A673 (cell line): ENCODE measurements around the gene TMEM266. TPM values are rescaled to one million over a fixed set of nuclear protein-coding genes. Genes with fewer than 3 reads are reported as not detected.

Source experiments
- BruUV-seq: library from RNA; stranded (reverse); fragments of 400-500 nt; replicated peaks from 2 replicates; lab custom pipeline; 2021; lab: Mats Ljungman, UMichigan
- CTCF ChIA-PET: fragments of 300-600 bp; sonication (Branson Sonifier 250); formaldehyde crosslinking; loops from one replicate; lab custom pipeline; 2022; ENCODE audit warnings: antibody characterized with exemption; lab: Charles Lee
- POLR2A ChIA-PET: fragments of 300-600 bp; sonication (Branson Sonifier 250); formaldehyde crosslinking; loops from one replicate; lab custom pipeline; 2022; ENCODE audit warnings: antibody characterized with exemption; ENCODE audit not compliant: low non-redundant PET; lab: Charles Lee
- DNase-seq: peaks from one replicate; pipeline ENCODE4 v3.0.0-alpha.2; 2015; ENCODE audit warnings: low spot score
- H3K27ac ChIP-seq: fragments of 200-600 bp; sonication (generic); 2 replicates; pipeline ENCODE4 v1.5.1; 2016; ENCODE audit warnings: mixed run types, low read depth, mild to moderate bottlenecking, mixed read lengths, antibody characterized with exemption, low read length; ENCODE audit not compliant: poor library complexity, severe bottlenecking
- H3K27me3 ChIP-seq: fragments of 200-600 bp; sonication (generic); replicated peaks from 2 replicates; pipeline ENCODE4 v1.6.1; 2017; ENCODE audit warnings: mixed run types, low read depth, mild to moderate bottlenecking, mixed read lengths, antibody characterized with exemption, low read length; ENCODE audit not compliant: insufficient read depth, poor library complexity
- H3K36me3 ChIP-seq: fragments of 200-600 bp; sonication (generic); 2 replicates; pipeline ENCODE4 v1.6.1; 2016; ENCODE audit warnings: mixed run types, mild to moderate bottlenecking, mixed read lengths, antibody characterized with exemption, low read length; ENCODE audit not compliant: insufficient read depth, poor library complexity, severe bottlenecking
- H3K4me1 ChIP-seq: fragments of 200-600 bp; sonication (generic); 2 replicates; pipeline ENCODE4 v1.6.1; 2017; ENCODE audit warnings: mixed run types, mild to moderate bottlenecking, mixed read lengths, antibody characterized with exemption, low read length; ENCODE audit not compliant: insufficient read depth, poor library complexity, severe bottlenecking
- H3K4me3 ChIP-seq: fragments of 200-600 bp; sonication (generic); 2 replicates; pipeline ENCODE4 v1.5.1; 2016; ENCODE audit warnings: low read depth, mixed run types, mild to moderate bottlenecking, mixed read lengths, low read length; ENCODE audit not compliant: poor library complexity, severe bottlenecking
- H3K9me3 ChIP-seq: fragments of 200-600 bp; sonication (generic); 2 replicates; pipeline ENCODE4 v1.6.1; 2016; ENCODE audit warnings: mixed run types, low read depth, mild to moderate bottlenecking, mixed read lengths, antibody characterized with exemption, low read length; ENCODE audit not compliant: poor library complexity, severe bottlenecking
- EZH2 ChIP-seq: fragments of 200-600 bp; sonication (generic); IDR thresholded peaks from 2 replicates; pipeline ENCODE4 v1.6.1; 2017; ENCODE audit warnings: borderline replicate concordance, low read depth, mild to moderate bottlenecking, mixed read lengths, antibody characterized with exemption, low read length; ENCODE audit not compliant: poor library complexity, severe bottlenecking
- intact Hi-C: fragments of 100-400 bp; cut with micrococcal nuclease; formaldehyde crosslinking; loops from one replicate; pipeline ENCODE4 v1.10.0; 2022; ENCODE audit not compliant: unreplicated experiment
- total RNA-seq: library from RNA; stranded (reverse); gene quantifications from 2 replicates; pipeline ENCODE4 v1.2.3, GENCODE V29; 2021
- TF ChIP-seq, protein P1 (sequence below): fragments of 300-800, 200-600 bp; sonication (generic); conservative IDR thresholded peaks from 2 replicates; pipeline ENCODE4 v1.5.1; 2017; ENCODE audit warnings: low read depth, mild to moderate bottlenecking, antibody characterized with exemption, low read length, moderate library complexity, mixed read lengths

TMEM266 gene
- total RNA-seq, 1 experiment from 2014 or later = not detected

DNA sequence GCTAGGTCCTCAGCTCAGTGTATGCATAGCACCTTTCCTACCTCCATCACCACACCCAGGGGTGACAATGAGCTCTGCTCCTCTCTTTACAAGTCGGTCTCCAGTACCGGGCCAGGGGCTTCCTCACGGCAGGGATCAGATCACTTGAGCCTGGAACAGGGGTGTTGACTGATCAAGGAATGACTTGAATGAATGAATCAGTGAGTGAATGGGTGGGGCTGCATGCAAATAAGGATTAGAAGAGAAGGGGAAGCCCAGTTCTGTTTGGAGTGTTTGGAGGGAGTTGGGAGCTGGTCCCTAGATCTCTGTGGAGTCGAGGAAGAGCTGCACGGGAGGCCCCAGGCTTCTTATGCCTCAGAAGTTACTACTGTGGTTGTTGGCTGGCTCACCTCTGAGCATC, 87.0 kb downstream of the TMEM266 start:
- ChIA-PET CTCF (interaction anchor here (0.6 kb wide), 1 partner anchor 219 kb away, joined by 3 read pairs; no protein-coding TSS in a partner anchor), POLR2A (no interaction called here)
- H3K27me3 ChIP-seq = peaks cover 4% of the 10 kb centered on the region
- DNase-seq = no peak
- H3K4me3 ChIP-seq = no peak overlapping the region
- no peaks in the 10 kb centered on the region for H3K36me3 ChIP-seq
- H3K4me1 ChIP-seq = no peaks in the 10 kb centered on the region
- H3K27ac ChIP-seq = no peak overlapping the region
- intact Hi-C loops = no loop called here
- BruUV-seq = no TSS peak
- TF ChIP-seq EZH2 = no peak
- TF ChIP-seq, protein P1, sequence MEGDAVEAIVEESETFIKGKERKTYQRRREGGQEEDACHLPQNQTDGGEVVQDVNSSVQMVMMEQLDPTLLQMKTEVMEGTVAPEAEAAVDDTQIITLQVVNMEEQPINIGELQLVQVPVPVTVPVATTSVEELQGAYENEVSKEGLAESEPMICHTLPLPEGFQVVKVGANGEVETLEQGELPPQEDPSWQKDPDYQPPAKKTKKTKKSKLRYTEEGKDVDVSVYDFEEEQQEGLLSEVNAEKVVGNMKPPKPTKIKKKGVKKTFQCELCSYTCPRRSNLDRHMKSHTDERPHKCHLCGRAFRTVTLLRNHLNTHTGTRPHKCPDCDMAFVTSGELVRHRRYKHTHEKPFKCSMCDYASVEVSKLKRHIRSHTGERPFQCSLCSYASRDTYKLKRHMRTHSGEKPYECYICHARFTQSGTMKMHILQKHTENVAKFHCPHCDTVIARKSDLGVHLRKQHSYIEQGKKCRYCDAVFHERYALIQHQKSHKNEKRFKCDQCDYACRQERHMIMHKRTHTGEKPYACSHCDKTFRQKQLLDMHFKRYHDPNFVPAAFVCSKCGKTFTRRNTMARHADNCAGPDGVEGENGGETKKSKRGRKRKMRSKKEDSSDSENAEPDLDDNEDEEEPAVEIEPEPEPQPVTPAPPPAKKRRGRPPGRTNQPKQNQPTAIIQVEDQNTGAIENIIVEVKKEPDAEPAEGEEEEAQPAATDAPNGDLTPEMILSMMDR = no peak
- no peaks in the 10 kb centered on the region for H3K9me3 ChIP-seq

DNA sequence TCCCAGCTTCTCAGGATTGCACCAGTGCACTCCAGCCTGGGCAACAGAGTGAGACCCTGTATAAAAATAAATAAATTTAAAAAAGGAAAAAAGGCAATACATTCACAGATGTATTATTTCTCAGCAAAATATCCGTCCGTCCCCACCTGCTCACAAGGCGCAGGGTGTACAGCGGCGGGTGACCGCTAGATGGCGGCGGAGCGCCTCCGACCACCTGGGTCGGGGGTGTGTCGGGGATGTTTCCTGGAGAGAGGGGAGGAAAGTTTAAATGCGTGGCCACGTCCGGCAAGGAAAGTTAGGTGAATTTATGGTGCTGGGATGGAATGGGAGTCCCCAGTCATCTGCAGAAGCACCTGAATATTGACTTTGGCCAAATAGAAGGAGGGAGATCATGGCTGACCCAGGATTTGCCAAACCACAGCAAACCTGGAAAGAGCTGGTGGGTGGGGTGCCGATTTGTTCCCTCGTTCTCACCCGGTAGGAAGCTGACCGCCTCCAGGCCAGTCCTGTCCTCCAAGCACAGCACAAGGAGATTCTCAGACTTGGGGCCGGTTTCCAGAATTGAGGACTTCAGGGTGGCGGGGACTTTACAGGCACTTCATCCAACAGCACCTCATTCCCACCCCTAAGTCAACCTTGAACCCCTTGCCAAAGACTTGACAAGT, 88.3 kb downstream of the TMEM266 start:
- no peaks in the 10 kb centered on the region for H3K9me3 ChIP-seq
- CTCF ChIA-PET = interaction anchor here (0.5 to 1.1 kb wide), 3 partner anchors 9 to 1727 kb away, joined by 3 to 6 read pairs (median 5); no protein-coding TSS in a partner anchor
- no peak overlapping the region for H3K27ac ChIP-seq
- H3K36me3 ChIP-seq = no peaks in the 10 kb centered on the region
- no TSS peak for BruUV-seq
- intact Hi-C loops = no loop called here
- POLR2A ChIA-PET = no interaction called here
- peak overlapping the region; percentile 15 for H3K4me3 ChIP-seq
- H3K27me3 ChIP-seq = peaks cover 4% of the 10 kb centered on the region
- DNase-seq = peak; percentile 57
- H3K4me1 ChIP-seq = no peaks in the 10 kb centered on the region
- TF ChIP-seq EZH2 = no peak
- TF ChIP-seq, protein P1 = peak; percentile 98

DNA sequence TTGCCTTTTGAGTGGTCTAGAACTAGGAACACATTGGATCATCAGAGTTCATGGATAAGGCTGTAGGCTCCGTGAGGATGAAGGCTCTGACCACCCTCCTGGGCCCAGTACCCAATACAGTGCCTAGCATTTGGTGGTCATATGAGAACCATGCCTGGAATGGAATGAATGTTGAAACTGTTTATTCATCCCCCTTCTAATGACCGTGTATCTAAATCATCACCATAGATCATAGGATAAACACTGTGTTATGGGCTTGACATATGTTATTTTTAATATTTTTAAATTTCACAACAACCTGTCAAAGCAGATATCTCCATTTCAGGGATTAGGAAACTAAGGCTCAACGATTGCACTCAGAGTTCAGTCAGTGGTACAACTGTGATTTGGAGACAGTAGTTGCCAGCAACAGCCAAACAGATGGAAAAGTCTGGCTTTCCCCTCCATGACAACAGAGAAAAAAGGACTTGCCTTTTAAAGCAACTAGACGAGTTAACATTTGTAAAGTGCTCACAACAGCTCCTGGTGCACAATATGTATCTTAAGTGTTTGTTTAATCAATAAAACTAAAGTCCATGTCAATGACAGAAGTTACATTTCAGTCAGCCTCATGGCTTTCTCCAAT, 89.6 kb downstream of the TMEM266 start:
- DNase-seq = no peak
- no peak overlapping the region for H3K4me3 ChIP-seq
- H3K36me3 ChIP-seq = no peaks in the 10 kb centered on the region
- intact Hi-C loops = no loop called here
- H3K27ac ChIP-seq = no peak overlapping the region
- POLR2A ChIA-PET = no interaction called here
- H3K9me3 ChIP-seq = no peaks in the 10 kb centered on the region
- H3K27me3 ChIP-seq = peaks cover 4% of the 10 kb centered on the region
- TF ChIP-seq, protein P1 = no peak
- TF ChIP-seq EZH2 = no peak
- no TSS peak for BruUV-seq
- CTCF ChIA-PET = interaction anchor here (1.1 kb wide), 1 partner anchor 10 kb away, joined by 5 read pairs; no protein-coding TSS in a partner anchor
- no peaks in the 10 kb centered on the region for H3K4me1 ChIP-seq
